Measurements from ENCODE around the gene AGAP1.

AGAP1 gene

GRCh38 chr2:235904585-235904931 is 410.7 kb downstream of the AGAP1 start:
- no peak for DNase-seq

GRCh38 chr2:235908826-235909225 is 415.0 kb downstream of the AGAP1 start:
- no peak for DNase-seq

- DNase-seq: no peak
Observed at GRCh38 chr2:235909358-235909757, 415.5 kb downstream of the AGAP1 start.

GRCh38 chr2:235910067-235910466 is 416.2 kb downstream of the AGAP1 start:
- no peak for DNase-seq

- DNase-seq: no peak
Observed at GRCh38 chr2:235911125-235911524, 417.3 kb downstream of the AGAP1 start.

- no peak for DNase-seq
Observed at GRCh38 chr2:235911633-235912233, 417.9 kb downstream of the AGAP1 start.

GRCh38 chr2:235914756-235915155 is 420.9 kb downstream of the AGAP1 start:
- DNase-seq: no peak

- no peak for DNase-seq
Observed at GRCh38 chr2:235917506-235917905, 423.7 kb downstream of the AGAP1 start.

- DNase-seq: no peak
Observed at GRCh38 chr2:235918876-235919275, 425.0 kb downstream of the AGAP1 start.

GRCh38 chr2:235920216-235920865 is 426.5 kb downstream of the AGAP1 start:
- DNase-seq: no peak

- DNase-seq: no peak
Observed at GRCh38 chr2:235921508-235922191, 427.8 kb downstream of the AGAP1 start.

- DNase-seq: no peak
Observed at GRCh38 chr2:235922839-235923238, 429.0 kb downstream of the AGAP1 start.

GRCh38 chr2:235923859-235924674 is 430.2 kb downstream of the AGAP1 start:
- no peak for DNase-seq

GRCh38 chr2:235924675-235925063 is 430.8 kb downstream of the AGAP1 start:
- DNase-seq: no peak

GRCh38 chr2:235925250-235925919 is 431.5 kb downstream of the AGAP1 start:
- DNase-seq: no peak

- no peak for DNase-seq
Observed at GRCh38 chr2:235926229-235926628, 432.4 kb downstream of the AGAP1 start.

GRCh38 chr2:235928751-235929370 is 435.0 kb downstream of the AGAP1 start:
- no peak for DNase-seq

- DNase-seq: no peak
Observed at GRCh38 chr2:235930701-235931100, 436.9 kb downstream of the AGAP1 start.

GRCh38 chr2:235931676-235932075 is 437.8 kb downstream of the AGAP1 start:
- DNase-seq: no peak

GRCh38 chr2:235934059-235934773 is 440.4 kb downstream of the AGAP1 start:
- DNase-seq: no peak

GRCh38 chr2:235934774-235935484 is 441.1 kb downstream of the AGAP1 start:
- no peak for DNase-seq

Data from NCI-H146 (cell line).